ENCODE results near the gene WNT8B. TPM values are rescaled to one million over a fixed set of nuclear protein-coding genes. Genes with fewer than 3 reads are reported as not detected.

Gene WNT8B
- total RNA-seq, 1 donor from 2014 or later, result 2.8 TPM

DNA sequence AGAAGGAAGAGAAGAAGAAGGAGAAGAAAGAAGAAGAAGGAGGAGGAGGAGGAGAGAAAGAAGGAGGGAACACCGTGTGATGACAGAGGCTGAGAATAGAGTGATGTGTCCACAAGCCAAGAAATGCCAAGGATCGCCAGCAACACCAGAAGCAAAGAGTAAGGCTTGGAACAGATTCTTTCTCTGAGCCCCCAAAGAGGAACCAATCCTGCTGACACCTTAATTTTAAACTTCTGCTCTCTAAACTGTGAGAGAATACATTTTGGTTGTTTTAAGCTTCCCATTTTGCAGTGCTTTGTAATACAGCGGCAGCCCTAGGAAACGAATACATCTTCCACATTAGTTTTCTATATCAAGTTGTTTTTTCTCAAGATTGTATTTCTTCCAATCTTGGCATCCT lies 13.9 kb upstream of the WNT8B start:
- Mint-ChIP-seq H3K9me3 (ENCODE audit: low read depth) (no peaks in the 10 kb centered on the region), H3K36me3 (ENCODE audit: insufficient read depth) (no peaks in the 10 kb centered on the region), H3K4me3 (ENCODE audit: low read depth) (no peak overlapping the region), H3K27ac (no peak overlapping the region), H3K27me3 (peaks cover 5% of the 10 kb centered on the region), H3K4me1 (ENCODE audit: low read depth) (peaks cover 5% of the 10 kb centered on the region)
- no peak for DNase-seq (ENCODE audit: low spot score, unreplicated experiment)
- TF ChIP-seq, protein P1, sequence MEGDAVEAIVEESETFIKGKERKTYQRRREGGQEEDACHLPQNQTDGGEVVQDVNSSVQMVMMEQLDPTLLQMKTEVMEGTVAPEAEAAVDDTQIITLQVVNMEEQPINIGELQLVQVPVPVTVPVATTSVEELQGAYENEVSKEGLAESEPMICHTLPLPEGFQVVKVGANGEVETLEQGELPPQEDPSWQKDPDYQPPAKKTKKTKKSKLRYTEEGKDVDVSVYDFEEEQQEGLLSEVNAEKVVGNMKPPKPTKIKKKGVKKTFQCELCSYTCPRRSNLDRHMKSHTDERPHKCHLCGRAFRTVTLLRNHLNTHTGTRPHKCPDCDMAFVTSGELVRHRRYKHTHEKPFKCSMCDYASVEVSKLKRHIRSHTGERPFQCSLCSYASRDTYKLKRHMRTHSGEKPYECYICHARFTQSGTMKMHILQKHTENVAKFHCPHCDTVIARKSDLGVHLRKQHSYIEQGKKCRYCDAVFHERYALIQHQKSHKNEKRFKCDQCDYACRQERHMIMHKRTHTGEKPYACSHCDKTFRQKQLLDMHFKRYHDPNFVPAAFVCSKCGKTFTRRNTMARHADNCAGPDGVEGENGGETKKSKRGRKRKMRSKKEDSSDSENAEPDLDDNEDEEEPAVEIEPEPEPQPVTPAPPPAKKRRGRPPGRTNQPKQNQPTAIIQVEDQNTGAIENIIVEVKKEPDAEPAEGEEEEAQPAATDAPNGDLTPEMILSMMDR (IDR thresholded peaks at IDR 0.05; ENCODE audit: unreplicated experiment), result no peak

DNA sequence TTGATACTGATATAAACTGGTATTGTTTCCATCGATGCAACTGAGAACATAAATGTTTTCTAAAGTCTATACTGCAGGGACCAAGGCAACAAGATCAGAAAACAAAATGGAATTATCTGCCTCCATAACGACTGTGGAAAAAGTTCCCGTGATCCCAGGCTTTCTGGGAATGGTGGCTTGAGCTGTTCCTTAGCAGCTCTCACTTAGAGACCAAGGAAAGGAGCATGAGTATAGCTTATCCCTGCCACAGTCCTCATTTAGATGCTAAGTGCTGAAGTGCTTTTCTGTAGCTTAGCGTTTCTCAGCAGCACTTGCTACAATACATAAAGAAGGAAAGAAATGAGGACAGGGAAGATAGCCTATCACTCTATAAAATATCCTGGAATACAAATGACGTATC lies 5.5 kb downstream of the WNT8B start:
- DNase-seq (ENCODE audit: low spot score, unreplicated experiment), result no peak
- TF ChIP-seq, protein P1 (IDR thresholded peaks at IDR 0.05; ENCODE audit: unreplicated experiment), result no peak
- H3K4me3 Mint-ChIP-seq (ENCODE audit: low read depth), result no peak overlapping the region

DNA sequence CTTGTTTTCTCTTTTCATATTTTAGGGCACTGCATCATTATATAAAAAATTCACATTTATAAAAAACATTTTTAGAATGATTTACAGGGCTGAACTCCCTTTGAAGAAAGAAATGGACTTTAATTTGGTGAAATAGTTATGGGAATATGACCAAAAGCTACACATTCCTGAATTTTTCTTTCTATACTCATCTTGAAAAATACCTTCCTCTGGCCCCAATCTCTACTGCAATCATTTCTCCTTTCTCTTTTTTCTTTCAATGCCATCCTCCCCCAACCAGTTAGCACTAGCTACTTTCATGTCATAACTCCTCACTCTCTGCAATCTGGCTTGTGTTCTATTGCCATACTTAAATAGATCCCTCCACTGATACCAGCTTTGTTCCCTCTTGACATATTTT lies 6.2 kb downstream of the WNT8B start:
- Mint-ChIP-seq H3K36me3 (ENCODE audit: insufficient read depth) (no peaks in the 10 kb centered on the region), H3K4me3 (ENCODE audit: low read depth) (no peak overlapping the region), H3K9me3 (ENCODE audit: low read depth) (no peaks in the 10 kb centered on the region), H3K27me3 (peaks cover 74% of the 10 kb centered on the region), H3K27ac (no peak overlapping the region), H3K4me1 (ENCODE audit: low read depth) (no peaks in the 10 kb centered on the region)
- TF ChIP-seq, protein P1 (IDR thresholded peaks at IDR 0.05; ENCODE audit: unreplicated experiment), result no peak
- DNase-seq (ENCODE audit: low spot score, unreplicated experiment), result no peak

More for the DNA sequence above, 5.5 kb downstream of the WNT8B start:
- no peak overlapping the region for H3K27ac Mint-ChIP-seq
- peaks cover 73% of the 10 kb centered on the region for H3K27me3 Mint-ChIP-seq
- H3K36me3 Mint-ChIP-seq (ENCODE audit: insufficient read depth), result no peaks in the 10 kb centered on the region
- H3K9me3 Mint-ChIP-seq (ENCODE audit: low read depth), result no peaks in the 10 kb centered on the region
- no peaks in the 10 kb centered on the region for H3K4me1 Mint-ChIP-seq (ENCODE audit: low read depth)

DNA sequence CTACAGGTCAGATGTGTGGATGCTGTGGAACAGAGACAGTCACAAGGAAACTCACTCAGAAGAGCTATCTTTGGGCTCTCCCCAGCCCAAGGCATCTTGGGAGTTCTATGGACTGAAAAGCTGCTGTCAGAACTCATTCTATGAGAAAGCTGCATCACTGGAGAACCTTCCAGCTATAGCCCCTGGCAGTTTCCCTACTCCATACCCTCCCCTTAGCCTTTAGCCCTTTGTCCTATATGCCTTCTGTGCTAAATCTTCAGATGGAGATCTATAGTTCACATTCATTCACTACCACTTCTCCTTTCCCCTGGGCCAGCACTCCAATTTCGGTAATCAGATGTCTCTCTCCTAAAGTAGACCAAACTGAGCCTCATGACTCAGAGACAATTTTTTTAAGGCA lies 6.9 kb downstream of the WNT8B start:
- Mint-ChIP-seq H3K9me3 (ENCODE audit: low read depth) (no peaks in the 10 kb centered on the region), H3K4me1 (ENCODE audit: low read depth) (no peaks in the 10 kb centered on the region), H3K27me3 (peaks cover 73% of the 10 kb centered on the region), H3K27ac (no peak overlapping the region), H3K4me3 (ENCODE audit: low read depth) (no peak overlapping the region), H3K36me3 (ENCODE audit: insufficient read depth) (no peaks in the 10 kb centered on the region)
- TF ChIP-seq, protein P1 (IDR thresholded peaks at IDR 0.05; ENCODE audit: unreplicated experiment), result no peak
- DNase-seq (ENCODE audit: low spot score, unreplicated experiment), result no peak

DNA sequence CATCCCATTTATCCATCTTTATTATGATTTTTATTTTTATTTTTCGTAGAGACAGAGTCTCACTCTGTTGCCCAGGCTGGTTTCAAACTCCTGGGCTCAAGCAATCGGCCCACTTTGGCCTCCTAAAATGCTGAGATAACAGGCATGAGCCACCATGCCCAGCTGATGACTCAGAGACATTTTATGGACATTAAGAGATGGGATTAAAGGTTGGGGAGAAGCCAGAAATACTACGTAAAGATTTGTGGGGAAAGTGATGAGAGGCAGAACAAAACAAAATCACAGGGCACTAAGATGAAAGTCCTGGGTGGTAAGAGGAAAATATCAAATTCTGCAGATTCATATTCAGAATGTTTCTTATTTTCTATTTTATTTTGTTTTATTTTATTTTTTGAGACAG lies 7.6 kb downstream of the WNT8B start:
- H3K27ac Mint-ChIP-seq, result no peak overlapping the region
- DNase-seq (ENCODE audit: low spot score, unreplicated experiment), result no peak
- TF ChIP-seq, protein P1 (IDR thresholded peaks at IDR 0.05; ENCODE audit: unreplicated experiment), result no peak
- H3K4me1 Mint-ChIP-seq (ENCODE audit: low read depth), result no peaks in the 10 kb centered on the region
- no peak overlapping the region for H3K4me3 Mint-ChIP-seq (ENCODE audit: low read depth)
- H3K36me3 Mint-ChIP-seq (ENCODE audit: insufficient read depth), result no peaks in the 10 kb centered on the region
- H3K27me3 Mint-ChIP-seq, result peaks cover 67% of the 10 kb centered on the region
- H3K9me3 Mint-ChIP-seq (ENCODE audit: low read depth), result no peaks in the 10 kb centered on the region

All from progenitor cell of endocrine pancreas (in vitro differentiated cells).